NCI-H2081 (cell line): Measurements from ENCODE around the gene TRIML1.
"Not testable (repeated sequence)": the region's sequence is repeated elsewhere in the genome, so short reads cannot be mapped to it uniquely, and the experiment has no call there.

Source experiments
- DNase-seq, 2 experiments: peaks; one replicate each; lab custom pipeline; 2025; lab: John Stamatoyannopoulos, UW

TRIML1 gene

GRCh38 chr4:188154668-188155405 lies 15.6 kb downstream of the TRIML1 start:
- no peak for DNase-seq

- DNase-seq, result no peak
Measured at GRCh38 chr4:188158336-188158735, 19.1 kb downstream of the TRIML1 start.

GRCh38 chr4:188159513-188160226 lies 20.4 kb downstream of the TRIML1 start:
- not testable (repeated sequence) for DNase-seq

- no peak for DNase-seq
Measured at GRCh38 chr4:188160406-188160805, 21.2 kb downstream of the TRIML1 start.

- no peak for DNase-seq
Measured at GRCh38 chr4:188161167-188161566, 21.9 kb downstream of the TRIML1 start.

GRCh38 chr4:188162698-188163097 lies 23.5 kb downstream of the TRIML1 start:
- no peak for DNase-seq

GRCh38 chr4:188168726-188169373 lies 29.6 kb downstream of the TRIML1 start:
- no peak for DNase-seq

- no peak for DNase-seq
Measured at GRCh38 chr4:188171551-188171950, 32.3 kb downstream of the TRIML1 start.

GRCh38 chr4:188175288-188175687 lies 36.0 kb downstream of the TRIML1 start:
- no peak for DNase-seq

- no peak for DNase-seq
Measured at GRCh38 chr4:188177997-188178675, 38.9 kb downstream of the TRIML1 start.

GRCh38 chr4:188178806-188179205 lies 39.6 kb downstream of the TRIML1 start:
- DNase-seq, result no peak

- no peak for DNase-seq
Measured at GRCh38 chr4:188187106-188187505, 47.9 kb downstream of the TRIML1 start.

- no peak for DNase-seq
Measured at GRCh38 chr4:188190461-188190860, 51.2 kb downstream of the TRIML1 start.

- no peak for DNase-seq
Measured at GRCh38 chr4:188194421-188194820, 55.2 kb downstream of the TRIML1 start.

- DNase-seq, result peak in 1 of 2 experiments; percentile 1
Measured at GRCh38 chr4:188195389-188195985, 56.2 kb downstream of the TRIML1 start.

GRCh38 chr4:188196134-188196735 lies 57.0 kb downstream of the TRIML1 start:
- DNase-seq, result no peak
